Hepatocyte (in vitro differentiated cells): ENCODE measurements around the gene SMARCB1.

ENCODE experiments used
- EZH2 ChIP-seq: fragments of 200-600 bp; sonication (generic); IDR thresholded peaks from 2 replicates; pipeline ENCODE4 v1.6.1; 2016; ENCODE audit warnings: antibody characterized with exemption, mild to moderate bottlenecking, borderline replicate concordance
- EZH2phosphoT487 ChIP-seq: fragments of 200-600 bp; sonication (generic); IDR thresholded peaks from one replicate; pipeline ENCODE4 v1.6.1; 2018; ENCODE audit warnings: antibody characterized with exemption, mild to moderate bottlenecking, low read depth, moderate library complexity; ENCODE audit not compliant: unreplicated experiment, severe bottlenecking
- TF ChIP-seq, protein P1 (sequence below): fragments of 200-600 bp; sonication (generic); IDR thresholded peaks from 2 replicates; pipeline ENCODE4 v1.5.1; 2016; ENCODE audit warnings: antibody characterized with exemption, mild to moderate bottlenecking; ENCODE audit not compliant: poor library complexity

DNA sequence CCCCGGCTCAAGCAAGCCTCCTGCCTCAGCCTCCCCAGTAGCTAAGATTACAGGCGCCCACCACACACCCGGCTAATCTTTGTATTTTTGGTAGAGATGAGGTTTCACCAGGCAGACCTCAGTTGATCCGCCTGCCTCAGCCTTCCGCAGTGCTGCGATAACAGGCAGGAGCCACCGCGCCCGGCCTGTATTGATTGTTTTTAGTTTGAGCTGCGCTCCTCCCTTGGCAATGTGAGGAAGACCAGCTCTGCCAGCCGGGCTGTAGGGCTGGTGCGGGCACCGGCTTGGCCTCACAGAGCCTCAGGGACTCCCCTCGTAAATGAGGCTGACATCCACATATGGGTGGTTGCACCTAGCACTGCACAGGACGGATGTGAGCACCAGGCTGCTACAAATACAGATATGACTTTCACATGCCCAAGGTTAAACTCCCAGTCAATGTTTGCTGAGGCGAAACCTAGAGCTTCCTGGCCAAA, 63.4 kb downstream of the SMARCB1 start:
- TF ChIP-seq, protein P1, sequence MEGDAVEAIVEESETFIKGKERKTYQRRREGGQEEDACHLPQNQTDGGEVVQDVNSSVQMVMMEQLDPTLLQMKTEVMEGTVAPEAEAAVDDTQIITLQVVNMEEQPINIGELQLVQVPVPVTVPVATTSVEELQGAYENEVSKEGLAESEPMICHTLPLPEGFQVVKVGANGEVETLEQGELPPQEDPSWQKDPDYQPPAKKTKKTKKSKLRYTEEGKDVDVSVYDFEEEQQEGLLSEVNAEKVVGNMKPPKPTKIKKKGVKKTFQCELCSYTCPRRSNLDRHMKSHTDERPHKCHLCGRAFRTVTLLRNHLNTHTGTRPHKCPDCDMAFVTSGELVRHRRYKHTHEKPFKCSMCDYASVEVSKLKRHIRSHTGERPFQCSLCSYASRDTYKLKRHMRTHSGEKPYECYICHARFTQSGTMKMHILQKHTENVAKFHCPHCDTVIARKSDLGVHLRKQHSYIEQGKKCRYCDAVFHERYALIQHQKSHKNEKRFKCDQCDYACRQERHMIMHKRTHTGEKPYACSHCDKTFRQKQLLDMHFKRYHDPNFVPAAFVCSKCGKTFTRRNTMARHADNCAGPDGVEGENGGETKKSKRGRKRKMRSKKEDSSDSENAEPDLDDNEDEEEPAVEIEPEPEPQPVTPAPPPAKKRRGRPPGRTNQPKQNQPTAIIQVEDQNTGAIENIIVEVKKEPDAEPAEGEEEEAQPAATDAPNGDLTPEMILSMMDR = no peak
- no peak for TF ChIP-seq EZH2phosphoT487
- TF ChIP-seq EZH2 = no peak
